BLaER1 treated with 17β-estradiol and CSF1 and Interleukin-3, amounts not matched to agents 10 nM and 100 nM (cell line): ENCODE data around the gene UNC93B1.

ENCODE experiments used
- H3K27ac ChIP-seq, 11 experiments: shearing (Covaris generic); formaldehyde crosslinking; 2 replicates each; pipeline ENCODE4 v1.8.1; 2022
- H3K27me3 ChIP-seq, 11 experiments: shearing (Covaris generic); formaldehyde crosslinking; 2 replicates each; pipeline ENCODE4 v1.8.1; 2022
- H3K36me3 ChIP-seq, 11 experiments: shearing (Covaris generic); formaldehyde crosslinking; 2 replicates each; pipeline ENCODE4 v1.8.1; 2022
- H3K4me1 ChIP-seq, 10 experiments: shearing (Covaris generic); formaldehyde crosslinking; 2 replicates each; pipeline ENCODE4 v1.8.1; 2022
- H3K4me2 ChIP-seq, 11 experiments: shearing (Covaris generic); formaldehyde crosslinking; 2 replicates each; pipeline ENCODE4 v1.8.1; 2022
- H3K4me3 ChIP-seq, 10 experiments: shearing (Covaris generic); formaldehyde crosslinking; 2 replicates each; pipeline ENCODE4 v1.8.1; 2022
- H3K9ac ChIP-seq, 11 experiments: shearing (Covaris generic); formaldehyde crosslinking; 2 replicates each; pipeline ENCODE4 v1.8.1; 2022
- H3K9me3 ChIP-seq, 11 experiments: shearing (Covaris generic); formaldehyde crosslinking; replicated peaks in 1 of 11; 2 replicates each; pipeline ENCODE4 v1.8.1; 2022
- H4K20me1 ChIP-seq, 11 experiments: shearing (Covaris generic); formaldehyde crosslinking; 2 replicates each; pipeline ENCODE4 v1.8.1; 2022
- Cebpa-rat ChIP-seq, 11 experiments: shearing (Covaris generic); IDR thresholded peaks; 2 replicates each; pipeline ENCODE4 v1.8.1; 2022

UNC93B1 gene

DNA sequence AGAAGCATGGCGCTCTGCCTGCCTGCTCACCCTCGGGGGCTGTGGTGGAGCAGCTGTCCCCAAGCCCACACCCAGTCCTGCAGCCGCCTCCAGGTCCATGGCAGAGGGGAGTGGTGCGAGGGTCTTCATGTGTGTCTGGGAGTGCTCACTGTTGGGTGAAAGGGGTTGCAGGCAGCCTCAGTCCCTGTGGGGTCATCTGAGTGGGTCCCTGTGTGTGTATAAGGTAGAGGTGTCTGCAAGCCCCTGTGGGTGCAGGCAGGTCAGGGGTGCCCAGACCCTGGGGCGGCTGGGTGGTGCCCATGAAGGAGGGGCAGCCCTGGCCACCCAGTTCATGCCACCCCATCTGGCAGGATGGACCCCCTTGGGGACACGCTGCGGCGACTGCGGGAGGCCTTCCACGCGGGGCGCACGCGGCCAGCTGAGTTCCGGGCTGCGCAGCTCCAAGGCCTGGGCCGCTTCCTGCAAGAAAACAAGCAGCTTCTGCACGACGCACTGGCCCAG is 11.1 kb upstream of the UNC93B1 start:
- peaks cover 74 to 90% (median 82%) of the 10 kb centered on the region in 10 experiments for H3K4me1 ChIP-seq
- no peak for TF ChIP-seq Cebpa-rat (IDR thresholded peaks at IDR 0.05)
- H3K4me3 ChIP-seq: peak overlapping the region in 5 of 10 experiments; percentile 6 to 50 (median 40); a peak in 5 of 20 replicates
- peak overlapping the region; percentile 93 to 100 (median 98) for H3K4me2 ChIP-seq
- H3K9me3 ChIP-seq: no peaks in the 10 kb centered on the region
- H3K36me3 ChIP-seq: peaks cover 0 to 49% (median 6%) of the 10 kb centered on the region in 11 experiments; a peak in 9 of 22 replicates
- H3K27me3 ChIP-seq: no peaks in the 10 kb centered on the region
- peak overlapping the region; percentile 91 to 100 (median 96) for H3K27ac ChIP-seq
- peaks cover 0 to 47% (median 16%) of the 10 kb centered on the region in 11 experiments; a peak in 11 of 22 replicates for H4K20me1 ChIP-seq
- H3K9ac ChIP-seq: peak overlapping the region in 10 of 11 experiments; percentile 74 to 98 (median 86); a peak in 19 of 22 replicates

DNA sequence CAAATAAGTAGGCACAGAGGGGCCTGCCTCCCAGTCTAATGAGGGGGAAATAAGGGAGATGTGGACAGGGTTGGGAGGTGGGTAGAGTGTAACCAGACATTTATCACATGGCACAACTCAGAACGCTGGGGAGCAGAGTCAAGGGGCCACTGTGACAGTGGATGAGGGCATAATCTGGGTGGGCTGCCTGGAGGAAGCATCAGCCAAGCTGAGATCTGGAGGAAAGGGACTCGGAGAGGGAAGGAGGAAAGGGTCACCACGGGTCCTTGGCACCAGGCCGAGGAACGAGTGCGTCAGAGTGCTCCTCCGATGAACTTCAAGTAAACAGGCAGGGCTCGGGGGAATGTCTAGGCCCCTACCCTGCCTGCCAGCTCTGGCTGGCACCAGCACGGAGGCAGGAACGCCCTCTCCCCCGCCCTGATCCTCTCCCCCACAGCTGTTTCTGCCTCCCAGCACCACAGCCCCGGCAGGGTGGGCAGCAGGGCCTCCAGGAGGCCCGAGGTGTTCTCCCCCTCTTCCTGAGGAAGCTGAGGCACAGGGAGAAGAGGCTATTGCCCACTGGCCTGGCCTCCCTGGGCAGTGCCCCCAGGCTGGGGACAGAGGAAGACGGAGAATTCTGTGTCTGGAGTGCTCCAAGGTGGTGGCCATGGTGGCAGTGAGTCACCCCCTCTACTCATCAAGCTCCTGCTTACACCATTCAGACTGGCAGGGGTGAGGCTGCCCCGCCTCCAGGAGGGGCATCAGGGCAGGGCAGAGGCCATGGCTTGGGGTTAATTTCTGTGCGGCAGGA is 10.5 kb upstream of the UNC93B1 start:
- no peak for TF ChIP-seq Cebpa-rat (IDR thresholded peaks at IDR 0.05)
- H3K9me3 ChIP-seq: no peaks in the 10 kb centered on the region
- peaks cover 80 to 90% (median 84%) of the 10 kb centered on the region in 10 experiments for H3K4me1 ChIP-seq
- peak overlapping the region in 7 of 10 experiments; percentile 3 to 50 (median 20); a peak in 8 of 20 replicates for H3K4me3 ChIP-seq
- H4K20me1 ChIP-seq: peaks cover 0 to 41% (median 16%) of the 10 kb centered on the region in 11 experiments; a peak in 11 of 22 replicates
- H3K27me3 ChIP-seq: no peaks in the 10 kb centered on the region
- H3K36me3 ChIP-seq: peaks cover 0 to 45% (median 6%) of the 10 kb centered on the region in 11 experiments; a peak in 9 of 22 replicates
- H3K9ac ChIP-seq: peak overlapping the region; percentile 74 to 98 (median 90)
- peak overlapping the region; percentile 91 to 100 (median 96) for H3K27ac ChIP-seq
- peak overlapping the region; percentile 93 to 100 (median 98) for H3K4me2 ChIP-seq

DNA sequence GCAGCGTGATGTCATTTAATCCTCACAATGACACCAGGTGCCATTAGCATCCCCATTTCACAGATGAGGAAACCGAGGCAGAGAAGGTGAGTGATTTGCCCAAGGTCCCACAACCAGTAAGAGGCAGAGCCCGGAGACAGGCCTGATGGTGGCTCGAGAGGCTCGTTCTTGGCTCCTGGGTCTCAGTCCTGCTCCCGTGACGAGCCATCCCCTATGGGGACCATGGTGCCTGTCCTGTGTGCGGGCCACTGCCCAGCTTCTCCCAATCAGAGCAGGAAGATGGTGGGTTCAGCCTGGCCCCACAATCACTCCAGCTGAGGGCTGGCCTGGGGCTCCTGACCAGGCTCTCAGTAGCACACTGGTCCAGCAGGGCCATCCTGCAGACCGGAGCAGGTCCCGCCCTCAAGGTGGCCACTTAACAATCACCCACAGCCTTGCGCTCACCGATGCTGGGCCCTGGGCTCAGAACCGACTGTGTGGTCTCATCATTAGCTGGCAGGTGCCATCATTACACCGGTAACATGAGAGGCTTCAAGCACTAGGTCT is 9.8 kb upstream of the UNC93B1 start:
- peaks cover 87 to 95% (median 90%) of the 10 kb centered on the region in 10 experiments for H3K4me1 ChIP-seq
- H3K9ac ChIP-seq: peak overlapping the region; percentile 74 to 98 (median 90); a peak in 19 of 22 replicates
- H3K4me3 ChIP-seq: peak overlapping the region in 3 of 10 experiments; percentile 6 to 47 (median 40); a peak in 3 of 20 replicates
- H3K27me3 ChIP-seq: no peaks in the 10 kb centered on the region
- H3K9me3 ChIP-seq: no peaks in the 10 kb centered on the region
- H4K20me1 ChIP-seq: peaks cover 0 to 38% (median 16%) of the 10 kb centered on the region in 11 experiments; a peak in 11 of 22 replicates
- peak overlapping the region; percentile 93 to 100 (median 98) for H3K4me2 ChIP-seq
- TF ChIP-seq Cebpa-rat (IDR thresholded peaks at IDR 0.05): no peak
- peak overlapping the region; percentile 91 to 100 (median 96) for H3K27ac ChIP-seq
- H3K36me3 ChIP-seq: peaks cover 0 to 38% (median 1%) of the 10 kb centered on the region in 11 experiments; a peak in 9 of 22 replicates

GRCh38 chr11:68012843-68013610 is 9.1 kb upstream of the UNC93B1 start:
- peaks cover 0 to 34% (median 0%) of the 10 kb centered on the region in 11 experiments; a peak in 8 of 22 replicates for H3K36me3 ChIP-seq
- H3K27ac ChIP-seq: peak overlapping the region in 10 of 11 experiments; percentile 95 to 100 (median 96); a peak in 19 of 22 replicates
- peak overlapping the region; percentile 93 to 100 (median 98) for H3K4me2 ChIP-seq
- H3K27me3 ChIP-seq: no peaks in the 10 kb centered on the region
- H4K20me1 ChIP-seq: peaks cover 0 to 38% (median 16%) of the 10 kb centered on the region in 11 experiments; a peak in 11 of 22 replicates
- peak overlapping the region in 4 of 10 experiments; percentile 60 to 75 (median 68); a peak in 7 of 20 replicates for H3K4me3 ChIP-seq
- TF ChIP-seq Cebpa-rat (IDR thresholded peaks at IDR 0.05): no peak
- H3K9me3 ChIP-seq: no peaks in the 10 kb centered on the region
- peak overlapping the region; percentile 87 to 98 (median 92); a peak in 17 of 22 replicates for H3K9ac ChIP-seq
- H3K4me1 ChIP-seq: peaks cover 92 to 97% (median 93%) of the 10 kb centered on the region in 10 experiments

GRCh38 chr11:68012044-68012842 is 8.3 kb upstream of the UNC93B1 start:
- Histone ChIP-seq H4K20me1 (peaks cover 0 to 34% (median 16%) of the 10 kb centered on the region in 11 experiments; a peak in 11 of 22 replicates), H3K4me2 (peak overlapping the region; percentile 93 to 100 (median 98)), H3K9me3 (no peaks in the 10 kb centered on the region), H3K27me3 (no peaks in the 10 kb centered on the region), H3K27ac (peak overlapping the region; percentile 91 to 100 (median 96)), H3K36me3 (peaks cover 0 to 26% (median 0%) of the 10 kb centered on the region in 11 experiments; a peak in 8 of 22 replicates), H3K9ac (peak overlapping the region; percentile 87 to 98 (median 92)), H3K4me3 (peak overlapping the region in 8 of 10 experiments; percentile 54 to 75 (median 70); a peak in 14 of 20 replicates), H3K4me1 (peaks cover 92 to 98% (median 94%) of the 10 kb centered on the region in 10 experiments)
- no peak for TF ChIP-seq Cebpa-rat (IDR thresholded peaks at IDR 0.05)

DNA sequence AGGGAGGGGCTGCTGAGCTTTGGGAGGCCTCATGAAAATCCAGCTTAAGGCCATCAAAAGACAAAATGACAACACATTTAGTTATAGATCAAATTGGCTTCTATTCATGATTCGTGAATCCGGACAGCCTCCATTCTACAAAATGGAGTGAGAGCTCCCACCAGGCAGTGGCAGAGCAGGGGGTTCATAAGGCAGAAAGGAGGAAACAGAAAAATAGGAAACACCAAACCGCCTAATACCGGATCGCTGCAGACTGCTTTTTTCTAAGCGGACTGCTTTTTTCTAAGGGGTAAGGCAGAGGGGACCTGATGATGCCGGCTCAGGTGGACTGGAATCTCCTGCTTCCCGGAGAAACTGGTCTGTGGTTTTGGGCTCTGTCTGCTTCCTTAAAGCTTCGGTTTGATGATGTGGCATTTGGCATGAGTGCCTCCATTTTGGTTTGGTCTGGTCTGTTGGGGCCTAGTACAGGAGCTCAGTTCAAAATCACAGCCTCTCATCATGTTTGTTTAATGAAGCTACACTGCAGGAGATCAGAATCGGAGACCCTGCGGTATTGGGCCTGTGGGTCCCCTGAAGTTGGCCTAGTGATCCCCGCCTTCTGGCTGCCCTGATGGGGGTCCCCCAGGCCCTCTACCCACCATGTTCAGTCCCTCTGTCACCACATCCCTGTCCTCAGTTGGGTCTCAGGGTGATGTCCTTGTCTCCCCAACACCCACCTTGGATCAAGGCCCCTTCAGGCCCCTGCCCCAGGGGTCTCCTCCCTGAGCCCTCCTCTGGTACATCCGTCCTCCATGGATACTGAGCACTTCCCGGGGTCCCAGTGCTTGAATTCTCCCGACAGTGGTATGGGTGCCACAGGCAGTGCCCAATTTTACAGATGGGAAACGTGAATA is 7.4 kb upstream of the UNC93B1 start:
- no peak for TF ChIP-seq Cebpa-rat (IDR thresholded peaks at IDR 0.05)
- Histone ChIP-seq H3K4me3 (peak overlapping the region; percentile 52 to 75 (median 67)), H3K27ac (peak overlapping the region; percentile 91 to 100 (median 96)), H3K36me3 (peaks cover 0 to 24% (median 0%) of the 10 kb centered on the region in 11 experiments; a peak in 8 of 22 replicates), H3K4me1 (peaks cover 92 to 97% (median 94%) of the 10 kb centered on the region in 10 experiments), H3K27me3 (no peaks in the 10 kb centered on the region), H4K20me1 (peaks cover 0 to 24% (median 10%) of the 10 kb centered on the region in 11 experiments; a peak in 9 of 22 replicates), H3K9ac (peak overlapping the region; percentile 87 to 98 (median 92)), H3K9me3 (no peaks in the 10 kb centered on the region), H3K4me2 (peak overlapping the region; percentile 93 to 100 (median 98))
